Neural cell (in vitro differentiated cells): ENCODE data around the gene ADSL. TPM values are rescaled to one million over a fixed set of nuclear protein-coding genes. Genes with fewer than 3 reads are reported as not detected.

Source experiments
- H2AFZ ChIP-seq: fragments of 200-600, 300-800 bp; sonication (generic), shearing (Covaris generic); 2 replicates; pipeline ENCODE4 v1.6.0; 2014; ENCODE audit warnings: low read depth, mild to moderate bottlenecking, antibody characterized with exemption, low read length, moderate library complexity
- H3F3A ChIP-seq: fragments of 200-600 bp; shearing (Covaris generic); 2 replicates; pipeline ENCODE4 v1.6.1; 2016; ENCODE audit warnings: mild to moderate bottlenecking, moderate library complexity, mixed read lengths, antibody characterized with exemption, low read length; ENCODE audit not compliant: insufficient read depth, poor library complexity, severe bottlenecking
- H3K27ac ChIP-seq: fragments of 200-600, 300-800 bp; sonication (generic), shearing (Covaris generic); 2 replicates; pipeline ENCODE4 v1.5.1; 2014; ENCODE audit warnings: mild to moderate bottlenecking, low read length, moderate library complexity
- H3K27me3 ChIP-seq: fragments of 300-800, 200-600 bp; sonication (generic), shearing (Covaris generic); 2 replicates; pipeline ENCODE4 v1.6.0; 2014; ENCODE audit warnings: mild to moderate bottlenecking, low read depth, low read length, moderate library complexity; ENCODE audit not compliant: insufficient read depth
- H3K36me3 ChIP-seq: fragments of 300-800, 200-600 bp; sonication (generic), shearing (Covaris generic); 2 replicates; pipeline ENCODE4 v1.5.1; 2014; ENCODE audit warnings: mild to moderate bottlenecking, antibody characterized with exemption, low read length, moderate library complexity; ENCODE audit not compliant: insufficient read depth
- H3K4me2 ChIP-seq: fragments of 300-800, 200-600 bp; sonication (generic), shearing (Covaris generic); 2 replicates; pipeline ENCODE4 v1.6.0; 2014; ENCODE audit warnings: mild to moderate bottlenecking, low read length
- H3K4me3 ChIP-seq: fragments of 300-800, 200-600 bp; sonication (generic), shearing (Covaris generic); 2 replicates; pipeline ENCODE4 v1.5.1; 2014; ENCODE audit warnings: mild to moderate bottlenecking, low read length, moderate library complexity
- H3K79me2 ChIP-seq: fragments of 200-600 bp; shearing (Covaris generic); replicated peaks from 2 replicates; pipeline ENCODE4 v1.6.0; 2014; ENCODE audit warnings: mild to moderate bottlenecking, low read length, moderate library complexity; ENCODE audit not compliant: insufficient read depth
- H3K9ac ChIP-seq: fragments of 300-800, 200-600 bp; sonication (generic), shearing (Covaris generic); 2 replicates; pipeline ENCODE4 v1.6.1; 2016; ENCODE audit warnings: mild to moderate bottlenecking, low read length, mixed read lengths
- H3K9me2 ChIP-seq: fragments of 200-600 bp; shearing (Covaris generic); 2 replicates; pipeline ENCODE4 v1.6.1; 2016; ENCODE audit warnings: mild to moderate bottlenecking, low read length, mixed read lengths; ENCODE audit not compliant: insufficient read depth
- H3K9me3 ChIP-seq: fragments of 200-600, 300-800 bp; sonication (generic), shearing (Covaris generic); 2 replicates; pipeline ENCODE4 v1.6.1; 2016; ENCODE audit warnings: mild to moderate bottlenecking, mixed run types, low read length, moderate library complexity, mixed read lengths
- H4K20me1 ChIP-seq: fragments of 200-600 bp; shearing (Covaris generic); 2 replicates; pipeline ENCODE4 v1.6.1; 2016; ENCODE audit warnings: mild to moderate bottlenecking, mixed run types; ENCODE audit not compliant: insufficient read depth
- CTCF ChIP-seq: fragments of 450-650 bp; IDR thresholded peaks from 2 replicates; pipeline ENCODE4 v1.5.1; 2014; ENCODE audit warnings: antibody characterized with exemption, mild to moderate bottlenecking, moderate library complexity; ENCODE audit not compliant: poor library complexity, severe bottlenecking
- EP300 ChIP-seq: fragments of 450-650 bp; conservative IDR thresholded peaks from 2 replicates; pipeline ENCODE4 v1.6.1; 2014; ENCODE audit warnings: antibody characterized with exemption, mild to moderate bottlenecking, moderate library complexity; ENCODE audit not compliant: poor library complexity, severe bottlenecking
- EZH2 ChIP-seq: fragments of 200-600, 300-800 bp; shearing (Covaris generic), sonication (generic); IDR thresholded peaks from 2 replicates; pipeline ENCODE4 v1.6.1; 2014; ENCODE audit warnings: antibody characterized with exemption, low read length, borderline replicate concordance, mild to moderate bottlenecking; ENCODE audit not compliant: insufficient read depth, poor library complexity, severe bottlenecking
- MXI1 ChIP-seq: fragments of 450-650 bp; conservative IDR thresholded peaks from 2 replicates; pipeline ENCODE4 v1.6.1; 2014; ENCODE audit warnings: antibody characterized with exemption, mild to moderate bottlenecking; ENCODE audit not compliant: poor library complexity, severe bottlenecking
- POLR2AphosphoS5 ChIP-seq: IDR thresholded peaks from 2 replicates; pipeline ENCODE4 v1.6.1; 2012
- RAD21 ChIP-seq: fragments of 450-650 bp; conservative IDR thresholded peaks from 2 replicates; pipeline ENCODE4 v1.6.1; 2014; ENCODE audit warnings: antibody characterized with exemption, mild to moderate bottlenecking, moderate library complexity
- REST ChIP-seq: IDR thresholded peaks from 2 replicates; pipeline ENCODE4 v1.6.1; 2012; ENCODE audit warnings: borderline replicate concordance
- SMC3 ChIP-seq: fragments of 450-650 bp; conservative IDR thresholded peaks from 2 replicates; pipeline ENCODE4 v1.6.1; 2014; ENCODE audit warnings: antibody characterized with exemption, mild to moderate bottlenecking, moderate library complexity; ENCODE audit not compliant: poor library complexity
- TAF1 ChIP-seq: IDR thresholded peaks from 2 replicates; pipeline ENCODE4 v1.6.1; 2012; ENCODE audit warnings: low read depth
- polyA plus RNA-seq: library from polyadenylated mRNA; depleted of rRNA; stranded (reverse); fragments of >200 nt; gene quantifications from 2 replicates; pipeline ENCODE4 v1.2.3, GENCODE V29; 2014

The ADSL gene
- polyA plus RNA-seq, 1 donor from 2014 or later = 112 TPM

- H3K79me2 ChIP-seq = no peaks in the 10 kb centered on the region
- H3K36me3 ChIP-seq = peaks cover 12% of the 10 kb centered on the region
- no peak overlapping the region for H3K4me3 ChIP-seq
- no peak overlapping the region for H3K27ac ChIP-seq
- no peaks in the 10 kb centered on the region for H3K9me3 ChIP-seq
- no peak overlapping the region for H3K9ac ChIP-seq
- H4K20me1 ChIP-seq = no peaks in the 10 kb centered on the region
- no peak for TF ChIP-seq TAF1
- no peak for TF ChIP-seq POLR2AphosphoS5
- TF ChIP-seq MXI1 = no peak
- no peak for TF ChIP-seq CTCF
- no peak for TF ChIP-seq EP300
- TF ChIP-seq EZH2 = no peak
- TF ChIP-seq SMC3 = no peak
- TF ChIP-seq RAD21 = no peak
- no peak for TF ChIP-seq REST
- H3F3A ChIP-seq = no peaks in the 10 kb centered on the region
- no peak overlapping the region for H2AFZ ChIP-seq
- H3K27me3 ChIP-seq = no peaks in the 10 kb centered on the region
- H3K4me2 ChIP-seq = no peak overlapping the region
- no peaks in the 10 kb centered on the region for H3K9me2 ChIP-seq
These were observed 24.3 kb upstream of the ADSL start for GRCh38 chr22:40322021-40322420.

GRCh38 chr22:40322818-40323447 is 23.4 kb upstream of the ADSL start:
- Histone ChIP-seq H3K9ac (no peak overlapping the region), H3K36me3 (peaks cover 6% of the 10 kb centered on the region), H3K9me3 (no peaks in the 10 kb centered on the region), H3K27ac (no peak overlapping the region), H3K4me2 (no peak overlapping the region), H4K20me1 (no peaks in the 10 kb centered on the region), H3K4me3 (no peak overlapping the region), H2AFZ (no peak overlapping the region), H3F3A (no peaks in the 10 kb centered on the region), H3K27me3 (no peaks in the 10 kb centered on the region), H3K9me2 (no peaks in the 10 kb centered on the region), H3K79me2 (no peaks in the 10 kb centered on the region)
- TF ChIP-seq TAF1 (no peak), EP300 (no peak), RAD21 (no peak), REST (no peak), CTCF (no peak), POLR2AphosphoS5 (no peak), EZH2 (no peak), MXI1 (no peak), SMC3 (no peak)
